ENCODE data around the gene PLOD1.
"Not testable (repeated sequence)": the region's sequence is repeated elsewhere in the genome, so short reads cannot be mapped to it uniquely, and the experiment has no call there.

Gene PLOD1

GRCh38 chr1:11938722-11939526 is 4.4 kb downstream of the PLOD1 start:
- no peak for DNase-seq (ENCODE audit: low read depth in 1 of 2, low spot score in 1 of 2)

- DNase-seq (ENCODE audit: low read depth in 1 of 2, low spot score in 1 of 2) = not testable (repeated sequence)
Observed at GRCh38 chr1:11939794-11940193, 5.3 kb downstream of the PLOD1 start.

- DNase-seq (ENCODE audit: low read depth in 1 of 2, low spot score in 1 of 2) = no peak
Observed at GRCh38 chr1:11940260-11940921, 5.9 kb downstream of the PLOD1 start.

- DNase-seq (ENCODE audit: low read depth in 1 of 2, low spot score in 1 of 2) = no peak
Observed at GRCh38 chr1:11942280-11942679, 7.8 kb downstream of the PLOD1 start.

GRCh38 chr1:11943619-11944018 is 9.1 kb downstream of the PLOD1 start:
- no peak for DNase-seq (ENCODE audit: low read depth in 1 of 2, low spot score in 1 of 2)

- DNase-seq (ENCODE audit: low read depth in 1 of 2, low spot score in 1 of 2) = no peak
Observed at GRCh38 chr1:11944358-11944931, 9.9 kb downstream of the PLOD1 start.

- no peak for DNase-seq (ENCODE audit: low read depth in 1 of 2, low spot score in 1 of 2)
Observed at GRCh38 chr1:11946647-11947046, 12.1 kb downstream of the PLOD1 start.

- DNase-seq (ENCODE audit: low read depth in 1 of 2, low spot score in 1 of 2) = no peak
Observed at GRCh38 chr1:11948822-11949458, 14.4 kb downstream of the PLOD1 start.

- DNase-seq (ENCODE audit: low read depth in 1 of 2, low spot score in 1 of 2) = no peak
Observed at GRCh38 chr1:11951901-11952300, 17.4 kb downstream of the PLOD1 start.

- DNase-seq (ENCODE audit: low read depth in 1 of 2, low spot score in 1 of 2) = no peak
Observed at GRCh38 chr1:11952455-11953109, 18.1 kb downstream of the PLOD1 start.

GRCh38 chr1:11955221-11955620 is 20.7 kb downstream of the PLOD1 start:
- DNase-seq (ENCODE audit: low read depth in 1 of 2, low spot score in 1 of 2) = no peak

GRCh38 chr1:11957398-11957797 is 22.9 kb downstream of the PLOD1 start:
- DNase-seq (ENCODE audit: low read depth in 1 of 2, low spot score in 1 of 2) = no peak

- DNase-seq (ENCODE audit: low read depth in 1 of 2, low spot score in 1 of 2) = no peak
Observed at GRCh38 chr1:11957897-11958296, 23.4 kb downstream of the PLOD1 start.

- no peak for DNase-seq (ENCODE audit: low read depth in 1 of 2, low spot score in 1 of 2)
Observed at GRCh38 chr1:11960276-11960675, 25.8 kb downstream of the PLOD1 start.

- no peak for DNase-seq (ENCODE audit: low read depth in 1 of 2, low spot score in 1 of 2)
Observed at GRCh38 chr1:11960715-11961114, 26.2 kb downstream of the PLOD1 start.

- no peak for DNase-seq (ENCODE audit: low read depth in 1 of 2, low spot score in 1 of 2)
Observed at GRCh38 chr1:11961230-11961629, 26.7 kb downstream of the PLOD1 start.

GRCh38 chr1:11963622-11964021 is 29.1 kb downstream of the PLOD1 start:
- no peak for DNase-seq (ENCODE audit: low read depth in 1 of 2, low spot score in 1 of 2)

GRCh38 chr1:11964656-11965055 is 30.1 kb downstream of the PLOD1 start:
- DNase-seq (ENCODE audit: low read depth in 1 of 2, low spot score in 1 of 2) = no peak

- no peak for DNase-seq (ENCODE audit: low read depth in 1 of 2, low spot score in 1 of 2)
Observed at GRCh38 chr1:11967028-11967547, 32.6 kb downstream of the PLOD1 start.

GRCh38 chr1:11970441-11971185 is 36.1 kb downstream of the PLOD1 start:
- DNase-seq (ENCODE audit: low read depth in 1 of 2, low spot score in 1 of 2) = no peak

All from stimulated activated CD4-positive, alpha-beta T cell treated with anti-CD3 and anti-CD28 coated beads, Interleukin-15, amount 100 ng/mL, for 1 hour (primary cell).